HG02571 (cell line): Measurements from ENCODE around the gene PTPRD.

ENCODE experiments used
- ATAC-seq: cut with Tn5 transposase; IDR thresholded peaks from one replicate; pipeline ENCODE4 v1.9.1; 2021; ENCODE audit warnings: mild to moderate bottlenecking, moderate library complexity; ENCODE audit not compliant: unreplicated experiment

PTPRD gene

DNA sequence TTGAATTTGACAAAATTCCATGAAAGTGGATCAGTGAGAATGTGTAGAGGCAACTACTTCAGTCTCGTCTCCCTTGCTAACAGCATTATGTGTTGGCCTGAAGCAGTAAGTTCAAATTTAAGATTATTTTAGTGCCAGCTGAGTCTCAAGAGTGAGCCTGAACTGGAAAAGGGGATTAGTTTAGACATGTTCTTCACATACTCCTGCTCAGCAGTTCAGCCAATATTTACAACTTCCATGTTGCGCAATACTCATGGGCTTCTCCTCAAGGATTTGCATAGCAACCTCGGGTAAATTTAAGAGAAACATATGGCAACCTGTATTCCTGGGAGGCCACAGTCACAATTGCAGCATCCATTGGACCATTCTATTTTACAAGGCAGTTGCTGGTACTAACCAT lies 553.8 kb downstream of the PTPRD start:
- ATAC-seq = no peak

- no peak for ATAC-seq
These were observed 556.9 kb downstream of the PTPRD start for GRCh38 chr9:10055886-10056395.

DNA sequence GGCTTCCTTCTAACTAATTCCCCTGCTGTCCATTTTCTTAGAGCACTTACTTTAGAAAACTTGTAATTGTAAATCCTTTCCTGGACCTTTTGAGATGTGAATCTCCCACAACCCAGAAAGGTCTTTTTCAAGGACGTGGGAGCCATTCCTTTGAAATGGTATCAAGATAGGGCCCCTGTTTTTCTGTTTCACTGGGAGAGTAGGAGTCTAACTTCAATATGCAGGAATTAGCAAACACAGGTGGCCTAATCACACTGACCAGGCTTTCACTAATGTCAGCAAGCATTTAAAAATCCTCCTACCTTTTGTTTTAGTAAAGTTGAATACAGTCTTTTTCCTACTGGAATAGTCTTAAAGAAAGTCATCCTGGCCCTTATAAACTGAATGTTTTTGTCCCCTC lies 558.3 kb downstream of the PTPRD start:
- ATAC-seq = no peak

- no peak for ATAC-seq
These were observed 559.9 kb downstream of the PTPRD start for GRCh38 chr9:10052916-10053315.

GRCh38 chr9:10052181-10052580 lies 560.6 kb downstream of the PTPRD start:
- ATAC-seq = no peak

DNA sequence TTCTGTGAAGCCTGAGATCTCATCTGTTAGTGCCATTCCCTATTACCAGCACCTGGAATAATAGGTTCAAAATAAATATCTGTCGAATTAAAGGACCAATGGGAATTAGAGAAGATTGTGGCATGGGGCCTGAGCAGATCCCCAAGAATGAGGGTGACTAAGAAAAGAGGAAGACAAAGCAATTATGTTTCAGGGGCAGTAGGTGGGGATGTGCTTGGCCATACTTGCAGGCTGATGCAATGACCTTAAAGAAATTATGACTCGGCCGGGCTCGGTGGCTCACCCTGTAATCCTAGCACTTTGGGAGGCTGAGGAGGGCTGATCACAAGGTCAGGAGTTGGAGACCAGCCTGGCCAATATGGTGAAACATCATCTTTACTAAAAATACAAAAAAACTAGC lies 562.8 kb downstream of the PTPRD start:
- ATAC-seq = no peak

DNA sequence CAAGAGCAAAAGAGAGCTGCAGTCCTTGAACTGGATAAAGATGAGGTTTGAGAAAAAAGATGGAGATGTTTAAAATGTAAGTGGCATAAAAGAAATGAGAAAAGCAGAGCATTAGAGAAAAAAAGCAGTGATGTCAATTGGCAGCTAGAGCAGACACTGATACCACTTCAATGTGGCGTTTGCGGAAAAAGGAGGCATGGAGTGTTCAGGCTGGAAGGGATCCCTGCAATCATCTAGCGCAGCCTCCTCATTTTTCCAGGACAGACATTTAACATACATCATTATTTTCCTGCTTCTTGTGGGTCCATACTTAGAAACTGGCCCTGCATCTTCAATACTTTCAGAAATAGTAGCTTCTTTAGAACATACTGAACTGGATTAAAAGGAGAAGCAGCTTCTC lies 563.8 kb downstream of the PTPRD start:
- no peak for ATAC-seq

DNA sequence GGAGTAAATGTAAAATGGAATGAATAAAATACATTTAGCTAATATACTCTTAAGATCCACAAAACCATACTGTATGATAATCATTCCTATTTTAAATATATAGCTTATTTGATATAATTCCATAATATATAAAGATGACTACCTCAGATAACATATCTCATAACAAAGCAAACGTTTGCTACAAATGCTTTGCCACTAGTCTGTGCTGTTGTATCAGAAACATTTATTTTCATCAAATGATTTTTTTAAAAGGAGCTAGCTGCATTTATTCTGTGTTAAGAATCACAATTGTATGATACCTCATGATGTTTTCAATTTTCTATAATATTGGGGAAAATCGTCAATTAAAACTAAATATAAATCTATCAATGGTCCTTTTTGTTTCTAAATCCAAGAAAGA lies 567.2 kb downstream of the PTPRD start:
- no peak for ATAC-seq

GRCh38 chr9:10041726-10042229 lies 571.0 kb downstream of the PTPRD start:
- no peak for ATAC-seq

DNA sequence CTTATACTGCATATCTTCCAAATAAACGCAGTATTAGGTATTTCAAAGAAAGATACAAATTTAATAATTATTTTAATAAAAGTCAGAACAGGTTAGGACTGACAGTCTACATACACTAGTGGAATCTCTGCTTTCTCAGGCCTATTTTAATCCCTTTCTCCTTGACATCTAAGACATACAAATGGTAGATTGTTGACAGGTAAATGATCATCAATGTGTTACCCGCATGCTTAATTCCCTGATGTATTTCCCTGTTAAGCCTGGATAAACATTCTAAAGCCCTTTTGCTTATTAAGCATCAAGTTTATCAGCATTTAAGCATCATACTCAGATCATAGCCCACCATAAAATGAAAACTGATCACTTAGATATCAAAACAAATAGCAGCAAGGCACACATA lies 576.7 kb downstream of the PTPRD start:
- no peak for ATAC-seq

- no peak for ATAC-seq
These were observed 580.6 kb downstream of the PTPRD start for GRCh38 chr9:10032166-10032565.

- ATAC-seq = no peak
These were observed 586.3 kb downstream of the PTPRD start for GRCh38 chr9:10026443-10026984.

GRCh38 chr9:10015755-10016154 lies 597.0 kb downstream of the PTPRD start:
- ATAC-seq = no peak

DNA sequence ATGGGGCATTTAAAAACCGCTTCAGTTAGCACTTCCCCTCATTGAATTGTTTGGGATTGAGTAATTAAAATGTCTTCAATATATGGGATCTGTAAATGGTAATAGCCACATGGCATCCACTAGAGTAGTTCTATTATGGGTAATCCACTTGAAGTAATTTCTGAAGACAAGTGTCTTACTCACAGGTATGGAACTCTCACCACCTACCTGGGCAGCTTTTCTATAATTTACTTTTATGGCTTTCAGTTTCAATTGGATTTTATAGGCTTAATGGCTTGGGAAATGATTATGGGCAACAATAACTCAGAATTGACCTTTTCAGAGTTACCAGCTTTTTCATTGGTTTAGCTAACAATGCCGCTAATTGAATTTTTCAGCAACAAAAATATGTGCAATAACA lies 597.9 kb downstream of the PTPRD start:
- no peak for ATAC-seq

- ATAC-seq = no peak
These were observed 603.4 kb downstream of the PTPRD start for GRCh38 chr9:10009401-10009800.

DNA sequence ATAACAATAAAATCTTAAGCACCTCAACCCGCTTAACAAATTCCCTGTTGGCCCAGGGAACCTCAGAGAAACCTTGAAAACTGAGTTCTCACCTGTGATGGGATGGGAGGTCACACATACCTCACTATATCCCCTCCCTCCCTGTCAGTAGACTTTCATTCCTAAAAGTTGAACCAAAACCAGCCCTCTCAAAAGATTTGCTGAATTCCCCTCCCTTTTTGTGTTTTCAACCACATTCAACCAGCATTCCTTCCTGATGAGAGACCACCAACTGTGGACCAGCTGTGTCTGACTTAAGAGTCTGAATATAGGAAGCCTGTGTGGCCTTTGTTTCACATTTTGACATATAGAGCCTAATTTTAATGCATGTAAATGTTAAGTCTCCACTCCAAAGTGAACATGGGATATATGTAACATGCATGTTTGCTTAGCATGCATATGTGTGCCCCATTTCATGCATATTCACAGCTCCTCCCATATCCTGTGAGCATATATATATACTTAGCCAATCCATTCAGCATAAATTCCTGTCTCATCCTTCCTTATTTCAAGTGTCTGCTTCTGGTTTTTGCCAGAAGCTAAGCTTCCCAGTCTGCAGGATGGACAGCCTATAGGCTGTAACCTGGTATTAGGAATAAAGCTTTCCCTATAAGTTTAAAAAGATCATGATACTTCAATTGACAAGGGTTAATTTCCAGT lies 604.6 kb downstream of the PTPRD start:
- no peak for ATAC-seq

DNA sequence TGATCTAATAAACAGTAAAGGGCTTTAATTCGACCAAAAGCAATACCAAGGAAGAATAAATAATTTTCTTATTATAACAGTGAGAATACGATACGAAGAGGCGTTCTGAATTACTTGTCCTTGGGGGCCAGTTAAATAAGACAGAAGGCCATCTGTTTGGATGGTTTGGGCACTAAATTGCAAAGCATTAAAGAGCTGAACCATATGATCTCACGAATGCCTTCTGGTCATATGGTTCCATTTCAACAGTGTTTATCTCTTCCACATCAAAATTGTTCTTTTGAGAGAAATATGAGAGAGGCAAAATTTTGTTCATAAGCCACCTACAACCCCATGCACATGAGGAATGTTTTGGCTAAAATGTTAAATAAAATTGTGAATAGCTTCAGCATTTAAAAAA lies 605.4 kb downstream of the PTPRD start:
- ATAC-seq = no peak

DNA sequence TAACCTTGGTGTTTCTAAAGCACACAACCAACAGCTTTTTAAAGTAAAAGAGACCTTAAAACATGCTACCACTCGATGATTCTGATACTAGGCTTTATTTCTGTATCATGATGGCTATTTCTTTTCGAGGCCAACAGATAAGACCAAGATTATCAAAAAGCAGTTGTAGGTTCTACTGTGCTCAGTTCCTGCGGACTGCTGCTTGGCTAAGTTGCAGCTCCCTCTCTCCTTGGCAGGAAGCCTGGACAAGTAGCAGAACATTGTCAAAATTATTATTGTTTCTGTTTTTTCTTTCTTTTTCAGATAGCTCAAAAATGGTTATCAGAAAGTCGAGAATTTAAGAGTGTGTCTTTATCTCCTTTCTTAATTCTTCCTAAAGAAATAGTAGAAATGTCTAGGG lies 607.6 kb downstream of the PTPRD start:
- no peak for ATAC-seq

GRCh38 chr9:10003047-10003446 lies 609.8 kb downstream of the PTPRD start:
- no peak for ATAC-seq

DNA sequence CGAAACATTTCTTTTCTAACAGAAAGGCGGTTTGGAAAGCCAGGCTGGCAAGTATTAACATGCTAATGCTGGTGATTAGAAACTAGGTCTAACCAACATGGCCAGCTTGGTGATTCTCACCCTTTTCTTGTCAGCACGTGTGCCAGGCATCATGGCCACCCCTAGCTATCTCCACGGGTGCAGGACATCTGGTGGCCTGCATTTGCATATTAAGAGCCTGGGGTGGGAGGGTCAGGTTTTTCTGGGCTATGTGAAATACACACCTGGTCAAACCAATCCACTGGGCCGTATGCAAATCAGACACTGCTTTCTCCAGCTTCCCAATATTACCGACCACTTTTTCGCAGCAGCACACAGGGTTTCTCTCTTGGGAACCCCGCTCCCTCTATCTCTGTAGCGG lies 612.1 kb downstream of the PTPRD start:
- ATAC-seq = no peak

- no peak for ATAC-seq
These were observed 614.1 kb downstream of the PTPRD start for GRCh38 chr9:9998491-9999287.

DNA sequence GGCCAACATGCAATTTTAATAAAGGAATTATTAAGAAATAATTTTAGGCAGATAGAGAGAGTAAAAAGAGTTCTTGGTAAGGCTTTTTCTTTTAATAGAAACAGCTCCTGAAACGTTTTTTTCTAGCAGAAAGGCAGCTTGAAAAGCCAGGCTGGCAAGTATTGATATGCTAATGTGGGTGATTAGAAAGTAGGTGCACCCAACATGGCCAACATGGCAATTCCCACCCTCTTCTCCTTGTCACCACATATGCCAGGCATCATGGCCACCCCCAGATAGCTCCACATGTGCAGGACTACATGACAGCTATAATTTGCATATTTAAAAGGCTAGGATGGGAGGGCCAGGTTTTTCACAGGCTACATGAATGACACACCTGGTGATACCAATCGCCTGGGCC lies 615.2 kb downstream of the PTPRD start:
- ATAC-seq = no peak
